Spleen (tissue), 7 donors: ENCODE data around the gene WDR86.

ENCODE experiments used
- CTCF ChIP-seq, 11 experiments: fragments of 200-600 bp in 7 of 11; fragments of 450-650 bp in 4 of 11; sonication (generic) in 4 of 11; IDR thresholded peaks in 8 of 11; conservative IDR thresholded peaks in 3 of 11; 1 replicate in 7 of 11; 2 replicates in 4 of 11; pipeline versions ENCODE4 v1.4.0 to v1.8.0; 2016 to 2021; ENCODE audit warnings: antibody characterized with exemption in 11 of 11, inconsistent platforms in 4 of 11, mild to moderate bottlenecking in 1 of 11
- POLR2A ChIP-seq, 3 donors: fragments of 450-650 bp; IDR thresholded peaks; one replicate each; pipeline ENCODE4 v1.5.1; 2017; ENCODE audit warnings: antibody characterized with exemption in 3 of 3, mild to moderate bottlenecking in 1 of 3
- POLR2AphosphoS5 ChIP-seq, 3 donors: sonication (generic); formaldehyde crosslinking; IDR thresholded peaks; one replicate each; pipeline ENCODE4 v1.5.1; 2017; ENCODE audit warnings: antibody characterized with exemption in 3 of 3
- donor health status: DM: no; HTN: no; CAD: no; lungs with moderate emphysema.
- donor health status: DM: no; HTN: no; CAD: no.
- donor health status: DM: no; HTN: no; CAD: no.

- TF ChIP-seq CTCF (IDR thresholded peaks at IDR 0.05 in 8 of 11, conservative IDR thresholded peaks at IDR 0.05 in 3 of 11) (no peak), POLR2A (IDR thresholded peaks at IDR 0.05) (no peak), POLR2AphosphoS5 (IDR thresholded peaks at IDR 0.05) (peak in 1 of 3 donors; percentile 3)
Measured at GRCh38 chr7:151408498-151408838, 1.4 kb downstream of the WDR86 start.
